ENCODE measurements around the gene FAM107B. TPM values are rescaled to one million over a fixed set of nuclear protein-coding genes. Genes with fewer than 3 reads are reported as not detected.

The FAM107B gene
- total and polyA plus RNA-seq, 4 donors = 24.9 to 58.1 (median 30.9) TPM

GRCh38 chr10:14623931-14624330 lies 150.8 kb downstream of the FAM107B start:
- no peaks in the 10 kb centered on the region for H3K36me3 ChIP-seq (ENCODE audit: control insufficient read depth in 4 of 4, insufficient read depth in 3 of 4, low read depth in 1 of 4, low read length in 3 of 4)
- TF ChIP-seq HNF4G (IDR thresholded peaks at IDR 0.05) (no peak), GABPA (IDR thresholded peaks at IDR 0.05 in 1 of 2, conservative IDR thresholded peaks at IDR 0.05 in 1 of 2) (no peak), JUND (IDR thresholded peaks at IDR 0.05) (no peak), ZBTB33 (IDR thresholded peaks at IDR 0.05) (no peak), CTCF (IDR thresholded peaks at IDR 0.05; ENCODE audit: low read depth, low read length, missing input control) (no peak), FOXA1 (IDR thresholded peaks at IDR 0.05) (no peak), REST (IDR thresholded peaks at IDR 0.05) (no peak), NR2F2 (IDR thresholded peaks at IDR 0.05) (no peak)
- TF ChIP-seq, protein P1, sequence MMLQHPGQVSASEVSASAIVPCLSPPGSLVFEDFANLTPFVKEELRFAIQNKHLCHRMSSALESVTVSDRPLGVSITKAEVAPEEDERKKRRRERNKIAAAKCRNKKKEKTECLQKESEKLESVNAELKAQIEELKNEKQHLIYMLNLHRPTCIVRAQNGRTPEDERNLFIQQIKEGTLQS (IDR thresholded peaks at IDR 0.05) = no peak
- TF ChIP-seq, protein P2, sequence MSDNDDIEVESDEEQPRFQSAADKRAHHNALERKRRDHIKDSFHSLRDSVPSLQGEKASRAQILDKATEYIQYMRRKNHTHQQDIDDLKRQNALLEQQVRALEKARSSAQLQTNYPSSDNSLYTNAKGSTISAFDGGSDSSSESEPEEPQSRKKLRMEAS (IDR thresholded peaks at IDR 0.05) = no peak
- no peaks in the 10 kb centered on the region for H3K4me1 ChIP-seq (ENCODE audit: control insufficient read depth in 4 of 4, insufficient read depth in 4 of 4, low read length in 3 of 4)
- H3K27me3 ChIP-seq (ENCODE audit: control insufficient read depth in 4 of 4, insufficient read depth in 4 of 4, low read length in 3 of 4) = no peaks in the 10 kb centered on the region
- no peak overlapping the region for H3K27ac ChIP-seq (ENCODE audit: low read depth in 1 of 2, low read length in 2 of 2)
- 73% methylated on average over 3 of the region's 3 CpGs for WGBS
- no peaks in the 10 kb centered on the region for H3K9me3 ChIP-seq (ENCODE audit: control insufficient read depth in 4 of 4, low read length in 3 of 4)
- H3K9ac ChIP-seq (ENCODE audit: low read depth in 1 of 2, low read length in 2 of 2) = no peak overlapping the region
- DNase-seq (ENCODE audit: low spot score) = no peak
- H3K4me3 ChIP-seq (ENCODE audit: low read depth in 1 of 3, low read length in 3 of 3) = no peak overlapping the region

DNA sequence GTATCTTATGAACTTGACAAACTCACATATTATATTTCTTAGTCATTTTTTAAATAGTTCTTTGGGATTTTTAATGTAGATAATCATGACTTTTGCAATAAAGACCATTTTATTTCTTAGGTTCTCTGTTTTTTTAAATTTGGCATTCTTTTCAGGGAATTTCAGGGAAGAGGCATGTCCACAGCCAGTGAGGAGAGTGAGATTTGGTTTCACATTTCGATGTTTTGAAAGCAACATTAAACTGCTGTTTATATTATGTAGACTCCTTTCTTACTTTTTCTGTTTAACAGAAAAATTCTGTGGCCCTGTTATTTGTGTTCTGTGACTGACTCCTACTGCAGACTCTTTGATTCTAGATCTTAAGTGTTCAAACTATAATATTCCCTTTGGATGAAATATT lies 153.7 kb downstream of the FAM107B start:
- H3K9ac ChIP-seq (ENCODE audit: low read depth in 1 of 2, low read length in 2 of 2) = no peak overlapping the region
- H3K4me3 ChIP-seq (ENCODE audit: low read depth in 1 of 3, low read length in 3 of 3) = no peak overlapping the region
- WGBS = 59% methylated on average over 1 of the region's 1 CpG
- no peaks in the 10 kb centered on the region for H3K27me3 ChIP-seq (ENCODE audit: control insufficient read depth in 4 of 4, insufficient read depth in 4 of 4, low read length in 3 of 4)
- peaks cover 0 to 10% (median 0%) of the 10 kb centered on the region in 4 donors for H3K4me1 ChIP-seq (ENCODE audit: control insufficient read depth in 4 of 4, insufficient read depth in 4 of 4, low read length in 3 of 4)
- DNase-seq (ENCODE audit: low spot score) = no peak
- H3K9me3 ChIP-seq (ENCODE audit: control insufficient read depth in 4 of 4, low read length in 3 of 4) = no peaks in the 10 kb centered on the region
- H3K36me3 ChIP-seq (ENCODE audit: control insufficient read depth in 4 of 4, insufficient read depth in 3 of 4, low read depth in 1 of 4, low read length in 3 of 4) = no peaks in the 10 kb centered on the region
- no peak overlapping the region for H3K27ac ChIP-seq (ENCODE audit: low read depth in 1 of 2, low read length in 2 of 2)
- no peak for TF ChIP-seq CTCF (IDR thresholded peaks at IDR 0.05; ENCODE audit: low read depth, low read length, missing input control)
- no peak for TF ChIP-seq TAF1 (conservative IDR thresholded peaks at IDR 0.05)
- TF ChIP-seq RAD21 (IDR thresholded peaks at IDR 0.05) = no peak
- TF ChIP-seq EGR1 (IDR thresholded peaks at IDR 0.05; ENCODE audit: low read depth in 2 of 2) = no peak
- TF ChIP-seq, protein P2 (IDR thresholded peaks at IDR 0.05) = no peak
- TF ChIP-seq YY1 (IDR thresholded peaks at IDR 0.05) = no peak
- TF ChIP-seq FOXA1 (IDR thresholded peaks at IDR 0.05) = no peak
- TF ChIP-seq HNF4A (conservative IDR thresholded peaks at IDR 0.05) = no peak
- no peak for TF ChIP-seq NR2F2 (IDR thresholded peaks at IDR 0.05)
- no peak for TF ChIP-seq REST (IDR thresholded peaks at IDR 0.05)
- TF ChIP-seq GABPA (IDR thresholded peaks at IDR 0.05 in 1 of 2, conservative IDR thresholded peaks at IDR 0.05 in 1 of 2) = no peak
